Astrocyte (in vitro differentiated cells and primary cell): ENCODE results near the gene DTD2. TPM values are rescaled to one million over a fixed set of nuclear protein-coding genes. Genes with fewer than 3 reads are reported as not detected.
A peak's percentile ranks its signal among the peaks of the same experiment; 100 is the strongest.

ENCODE experiments used
- DNase-seq: peaks from one replicate; pipeline ENCODE4 v3.0.0-alpha.2; 2010; ENCODE audit warnings: low read depth
- FAIRE-seq: peaks from 2 replicates; lab custom pipeline; 2011; peaks lifted over from hg19 to GRCh38; lab: Jason Lieb, UNC
- H2AFZ ChIP-seq: 2 replicates; pipeline ENCODE4 v1.6.0; 2012; ENCODE audit warnings: low read depth, low read length, inconsistent platforms
- H3K27ac ChIP-seq: 2 replicates; pipeline ENCODE4 v1.5.1; 2011; ENCODE audit warnings: low read depth, low read length, inconsistent platforms
- H3K27me3 ChIP-seq: 2 replicates; pipeline ENCODE4 v1.6.0; 2011; ENCODE audit warnings: low read length, inconsistent platforms; ENCODE audit not compliant: insufficient read depth
- H3K36me3 ChIP-seq: 2 replicates; pipeline ENCODE4 v1.5.1; 2011; ENCODE audit warnings: low read length, inconsistent platforms; ENCODE audit not compliant: insufficient read depth
- H3K4me1 ChIP-seq: 2 replicates; pipeline ENCODE4 v1.5.1; 2011; ENCODE audit warnings: low read length, inconsistent platforms; ENCODE audit not compliant: insufficient read depth
- H3K4me2 ChIP-seq: 2 replicates; pipeline ENCODE4 v1.6.0; 2012; ENCODE audit warnings: low read length, inconsistent platforms
- H3K4me3 ChIP-seq: 2 replicates; pipeline ENCODE4 v1.5.1; 2011; ENCODE audit warnings: low read depth, mild to moderate bottlenecking, low read length, inconsistent platforms; ENCODE audit not compliant: insufficient read depth
- H3K79me2 ChIP-seq: 2 replicates; pipeline ENCODE4 v1.6.0; 2012; ENCODE audit warnings: mild to moderate bottlenecking, low read length, inconsistent platforms; ENCODE audit not compliant: insufficient read depth
- H3K9ac ChIP-seq: 2 replicates; pipeline ENCODE4 v1.6.0; 2012; ENCODE audit warnings: mild to moderate bottlenecking, low read length, inconsistent platforms
- H3K9me3 ChIP-seq: 2 replicates; pipeline ENCODE4 v1.5.1; 2012; ENCODE audit warnings: low read depth, mild to moderate bottlenecking, low read length, inconsistent platforms; ENCODE audit not compliant: insufficient read depth
- H4K20me1 ChIP-seq: 2 replicates; pipeline ENCODE4 v1.6.0; 2012; ENCODE audit warnings: low read length, inconsistent platforms; ENCODE audit not compliant: insufficient read depth
- H3K27ac Mint-ChIP-seq: one replicate; pipeline ENCODE4 v1.8.0; 2021; ENCODE audit warnings: mild to moderate bottlenecking, mixed read lengths; ENCODE audit not compliant: unreplicated experiment
- H3K27me3 Mint-ChIP-seq: one replicate; pipeline ENCODE4 v1.8.0; 2021; ENCODE audit warnings: low read depth, mixed read lengths; ENCODE audit not compliant: unreplicated experiment
- H3K36me3 Mint-ChIP-seq: one replicate; pipeline ENCODE4 v1.8.0; 2021; ENCODE audit warnings: low read depth, mixed read lengths; ENCODE audit not compliant: unreplicated experiment
- H3K4me1 Mint-ChIP-seq: one replicate; pipeline ENCODE4 v1.8.0; 2021; ENCODE audit warnings: low read depth, mixed read lengths; ENCODE audit not compliant: unreplicated experiment
- H3K4me3 Mint-ChIP-seq: one replicate; pipeline ENCODE4 v1.8.0; 2021; ENCODE audit warnings: mild to moderate bottlenecking, moderate library complexity, mixed read lengths; ENCODE audit not compliant: unreplicated experiment
- H3K9me3 Mint-ChIP-seq: one replicate; pipeline ENCODE4 v1.8.0; 2021; ENCODE audit warnings: mild to moderate bottlenecking, mixed read lengths; ENCODE audit not compliant: unreplicated experiment
- CTCF ChIP-seq: IDR thresholded peaks from 2 replicates; pipeline ENCODE4 v1.5.1; 2011; ENCODE audit warnings: low read depth, mild to moderate bottlenecking, inconsistent platforms, low read length, moderate library complexity; ENCODE audit not compliant: insufficient read depth
- EZH2 ChIP-seq: IDR thresholded peaks from 2 replicates; pipeline ENCODE4 v1.6.1; 2012; ENCODE audit warnings: mild to moderate bottlenecking, low read length, inconsistent platforms; ENCODE audit not compliant: insufficient read depth
- total RNA-seq: library from RNA; stranded (reverse); gene quantifications from 2 replicates; pipeline ENCODE4 v1.2.1, GENCODE V29; 2021

The DTD2 gene
- total RNA-seq, 1 donor from 2014 or later, result 22.6 TPM

GRCh38 chr14:31419179-31419966 lies 37.9 kb downstream of the DTD2 start:
- Histone ChIP-seq H3K4me3 (peak overlapping the region; percentile 97), H3K4me2 (peak overlapping the region; percentile 88), H3K36me3 (no peaks in the 10 kb centered on the region), H3K27me3 (no peaks in the 10 kb centered on the region), H4K20me1 (peaks cover 6% of the 10 kb centered on the region), H2AFZ (peak overlapping the region; percentile 85), H3K9me3 (no peaks in the 10 kb centered on the region), H3K27ac (peak overlapping the region; percentile 82), H3K79me2 (peaks cover 54% of the 10 kb centered on the region), H3K4me1 (peaks cover 5% of the 10 kb centered on the region), H3K9ac (peak overlapping the region; percentile 97)
- H3K27ac Mint-ChIP-seq, result peak overlapping the region; percentile 56
- H3K36me3 Mint-ChIP-seq, result no peaks in the 10 kb centered on the region
- FAIRE-seq, result no peak
- no peak for TF ChIP-seq EZH2
- no peak for TF ChIP-seq CTCF
- H3K27me3 Mint-ChIP-seq, result no peaks in the 10 kb centered on the region
- H3K4me3 Mint-ChIP-seq, result peak overlapping the region; percentile 96
- peak; percentile 29 for DNase-seq
- H3K4me1 Mint-ChIP-seq, result peaks cover 10% of the 10 kb centered on the region
- no peaks in the 10 kb centered on the region for H3K9me3 Mint-ChIP-seq

GRCh38 chr14:31418440-31418839 lies 38.9 kb downstream of the DTD2 start:
- H3K27me3 ChIP-seq, result no peaks in the 10 kb centered on the region
- peaks cover 63% of the 10 kb centered on the region for H3K79me2 ChIP-seq
- H3K36me3 ChIP-seq, result no peaks in the 10 kb centered on the region
- H3K4me1 ChIP-seq, result peaks cover 5% of the 10 kb centered on the region
- Mint-ChIP-seq H3K4me1 (peaks cover 16% of the 10 kb centered on the region), H3K36me3 (no peaks in the 10 kb centered on the region), H3K27ac (no peak overlapping the region), H3K9me3 (no peaks in the 10 kb centered on the region), H3K4me3 (peak overlapping the region; percentile 51), H3K27me3 (no peaks in the 10 kb centered on the region)
- no peak overlapping the region for H3K27ac ChIP-seq
- H4K20me1 ChIP-seq, result peaks cover 6% of the 10 kb centered on the region
- H3K4me3 ChIP-seq, result no peak overlapping the region
- TF ChIP-seq EZH2, result no peak
- TF ChIP-seq CTCF, result no peak
- FAIRE-seq, result no peak
- peak overlapping the region; percentile 22 for H3K4me2 ChIP-seq
- H3K9me3 ChIP-seq, result no peaks in the 10 kb centered on the region
- H3K9ac ChIP-seq, result peak overlapping the region; percentile 23
- no peak for DNase-seq
- no peak overlapping the region for H2AFZ ChIP-seq
